LNCaP clone FGC (cell line): Measurements from ENCODE around the gene USP34.
A peak's percentile ranks its signal among the peaks of the same experiment; 100 is the strongest.

Experiments used
- DNase-seq: peaks from one replicate; pipeline ENCODE4 v3.0.0-alpha.2; 2011; ENCODE audit warnings: low read depth
- H3K4me3 ChIP-seq: 2 replicates; pipeline ENCODE4 v1.5.1; 2011; ENCODE audit warnings: mild to moderate bottlenecking, low read depth, low read length, control low read depth
- TF ChIP-seq, protein P1 (sequence below): IDR thresholded peaks from 2 replicates; pipeline ENCODE4 v1.5.1; 2012; ENCODE audit warnings: mild to moderate bottlenecking; ENCODE audit not compliant: control insufficient read depth, insufficient read depth; ENCODE audit errors: extremely low read depth

USP34 gene

DNA sequence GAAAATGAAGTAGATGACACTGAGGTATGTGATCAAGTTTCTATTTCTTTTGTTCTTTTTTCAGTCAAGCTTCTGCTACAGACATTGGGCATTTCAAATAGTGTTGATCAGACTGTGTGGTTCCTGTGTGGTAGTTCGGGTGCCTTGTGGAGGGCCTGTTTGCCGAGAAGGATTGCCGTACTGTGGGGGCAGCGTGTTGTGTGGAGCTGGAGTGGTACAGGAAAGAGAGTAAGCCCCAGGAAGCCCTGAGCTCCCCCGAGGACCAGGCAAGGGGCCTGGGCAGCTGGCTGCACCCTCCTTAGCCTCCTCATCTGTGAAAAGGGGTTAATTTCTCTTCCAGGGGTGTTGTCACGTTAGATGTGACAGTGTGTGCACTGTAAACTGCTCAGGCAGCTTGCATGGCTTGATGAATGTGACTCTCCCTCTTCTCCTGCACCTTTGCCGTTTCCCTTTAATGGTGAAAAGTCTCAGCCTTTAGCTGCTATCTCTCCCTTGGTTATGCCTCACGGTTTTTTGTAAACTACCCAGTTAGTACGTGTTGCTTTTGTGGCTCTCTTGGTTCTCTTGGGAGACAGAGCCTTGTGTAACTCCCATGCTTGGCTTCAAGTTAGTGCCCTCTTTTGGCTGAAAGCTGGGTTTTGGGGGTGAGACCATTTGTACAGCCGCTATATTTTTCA is 289.4 kb downstream of the USP34 start:
- H3K4me3 ChIP-seq = no peak overlapping the region
- TF ChIP-seq, protein P1, sequence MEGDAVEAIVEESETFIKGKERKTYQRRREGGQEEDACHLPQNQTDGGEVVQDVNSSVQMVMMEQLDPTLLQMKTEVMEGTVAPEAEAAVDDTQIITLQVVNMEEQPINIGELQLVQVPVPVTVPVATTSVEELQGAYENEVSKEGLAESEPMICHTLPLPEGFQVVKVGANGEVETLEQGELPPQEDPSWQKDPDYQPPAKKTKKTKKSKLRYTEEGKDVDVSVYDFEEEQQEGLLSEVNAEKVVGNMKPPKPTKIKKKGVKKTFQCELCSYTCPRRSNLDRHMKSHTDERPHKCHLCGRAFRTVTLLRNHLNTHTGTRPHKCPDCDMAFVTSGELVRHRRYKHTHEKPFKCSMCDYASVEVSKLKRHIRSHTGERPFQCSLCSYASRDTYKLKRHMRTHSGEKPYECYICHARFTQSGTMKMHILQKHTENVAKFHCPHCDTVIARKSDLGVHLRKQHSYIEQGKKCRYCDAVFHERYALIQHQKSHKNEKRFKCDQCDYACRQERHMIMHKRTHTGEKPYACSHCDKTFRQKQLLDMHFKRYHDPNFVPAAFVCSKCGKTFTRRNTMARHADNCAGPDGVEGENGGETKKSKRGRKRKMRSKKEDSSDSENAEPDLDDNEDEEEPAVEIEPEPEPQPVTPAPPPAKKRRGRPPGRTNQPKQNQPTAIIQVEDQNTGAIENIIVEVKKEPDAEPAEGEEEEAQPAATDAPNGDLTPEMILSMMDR = no peak
- DNase-seq = no peak

DNA sequence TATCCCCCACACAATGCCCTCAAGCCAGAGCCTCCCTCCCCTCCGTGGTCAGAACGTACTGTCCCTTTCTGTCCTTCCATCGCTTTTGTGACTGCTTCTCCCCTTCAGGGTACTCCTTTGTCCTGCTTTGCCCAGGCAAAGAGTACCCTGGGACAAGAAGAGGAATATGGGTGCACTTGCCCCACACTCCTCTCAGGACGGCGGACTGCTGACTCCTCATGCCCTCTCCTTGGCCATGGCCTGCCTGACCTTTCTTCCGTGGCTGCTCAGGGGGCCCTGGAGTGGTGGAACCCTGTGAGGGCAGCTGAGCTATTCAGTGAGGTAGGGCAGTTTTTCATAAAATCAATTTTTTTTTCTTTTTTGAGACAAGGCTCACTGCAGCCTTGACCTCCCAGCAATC is 290.2 kb downstream of the USP34 start:
- TF ChIP-seq, protein P1 = no peak
- no peak overlapping the region for H3K4me3 ChIP-seq

DNA sequence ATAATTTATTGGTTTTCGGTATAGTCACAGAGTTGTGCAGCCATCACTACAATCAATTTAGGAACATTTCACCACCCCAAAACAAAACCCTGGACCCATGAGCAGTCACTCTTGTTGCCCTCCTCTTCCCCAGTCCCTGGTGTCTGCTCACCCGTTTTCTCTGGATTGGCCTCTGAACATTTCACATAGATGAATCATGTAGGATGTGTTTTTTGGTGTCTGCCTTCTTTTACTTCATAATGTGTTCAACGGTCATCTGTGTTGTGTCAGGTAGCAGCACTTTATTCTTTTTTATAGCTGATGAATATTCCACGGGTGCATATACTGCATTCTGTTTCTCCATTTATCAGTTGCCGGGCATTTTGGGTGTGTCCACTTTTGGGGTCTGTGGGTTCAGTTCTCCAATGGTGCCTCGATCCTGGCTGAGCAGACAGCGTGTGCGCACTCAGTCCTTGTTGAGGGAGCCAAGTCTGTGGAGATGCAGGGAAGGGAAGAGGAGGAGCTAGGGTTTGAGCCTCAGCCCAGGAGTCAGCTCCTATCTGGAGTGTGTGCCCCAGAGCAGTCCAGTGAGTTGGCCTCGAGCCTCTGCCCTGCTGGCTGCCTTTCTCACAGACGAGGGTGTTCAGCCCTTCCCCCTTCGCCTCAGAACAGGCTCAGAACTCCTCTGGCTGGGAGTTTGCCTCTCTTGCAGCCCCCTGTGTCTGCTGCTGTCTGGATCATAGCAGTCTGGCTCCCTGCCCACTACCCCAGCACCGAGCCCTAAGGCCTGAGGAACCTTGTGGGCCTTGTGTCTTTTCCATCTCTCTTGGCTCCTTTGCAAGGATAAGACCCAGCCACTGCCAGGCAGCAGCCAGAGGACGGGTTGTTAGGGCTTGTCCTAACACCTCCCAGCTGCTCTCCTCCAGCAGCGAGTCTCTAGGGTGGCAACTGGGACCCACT is 290.9 kb downstream of the USP34 start:
- no peak overlapping the region for H3K4me3 ChIP-seq
- no peak for DNase-seq
- TF ChIP-seq, protein P1 = no peak

More for the DNA sequence above, 290.2 kb downstream of the USP34 start:
- no peak for DNase-seq

DNA sequence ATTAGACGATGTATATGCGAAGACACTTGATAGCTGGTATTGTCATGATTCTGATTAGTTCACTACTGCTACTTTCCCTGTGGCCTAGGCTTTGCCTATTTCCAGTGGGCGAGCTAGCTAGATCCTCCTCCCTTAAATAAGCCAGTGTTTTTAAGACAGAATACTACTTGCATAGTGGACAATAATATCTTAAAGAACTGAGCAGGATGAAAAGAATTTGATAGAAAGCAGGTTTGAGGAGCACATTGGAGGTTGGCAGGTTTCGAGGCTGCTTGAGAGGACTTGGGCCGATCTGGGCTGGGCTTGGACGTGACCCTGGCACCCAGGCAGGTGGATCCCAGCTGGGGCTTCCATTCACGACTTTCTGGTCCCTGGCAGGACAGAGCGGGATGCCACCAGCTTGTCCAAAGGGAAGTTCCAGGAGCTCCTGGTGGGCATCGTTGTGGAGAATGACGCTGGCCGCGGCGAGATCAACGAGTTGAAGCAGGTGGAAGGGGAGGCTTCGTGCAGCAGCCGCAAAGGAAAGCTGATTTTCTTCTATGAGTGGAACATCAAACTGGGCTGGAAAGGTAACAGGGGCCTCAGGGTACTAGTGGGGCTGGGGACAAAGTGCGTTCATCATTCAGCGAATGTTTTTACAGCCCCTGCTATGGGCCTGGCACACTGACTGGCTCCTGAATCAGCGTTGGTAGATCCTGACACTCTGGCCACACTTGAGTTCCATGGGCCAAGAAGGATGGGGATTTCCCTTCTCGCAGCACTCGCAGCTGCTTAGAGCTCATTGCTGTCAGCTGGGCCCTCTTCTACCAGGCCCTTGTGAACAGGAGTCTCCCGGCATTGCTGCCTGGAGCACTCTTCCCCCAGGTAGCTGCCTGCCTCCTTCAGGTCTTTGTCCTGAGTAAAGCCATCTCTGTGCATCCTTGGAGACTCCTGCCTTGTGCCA is 292.0 kb downstream of the USP34 start:
- TF ChIP-seq, protein P1 = no peak
- H3K4me3 ChIP-seq = no peak overlapping the region
- DNase-seq = no peak

DNA sequence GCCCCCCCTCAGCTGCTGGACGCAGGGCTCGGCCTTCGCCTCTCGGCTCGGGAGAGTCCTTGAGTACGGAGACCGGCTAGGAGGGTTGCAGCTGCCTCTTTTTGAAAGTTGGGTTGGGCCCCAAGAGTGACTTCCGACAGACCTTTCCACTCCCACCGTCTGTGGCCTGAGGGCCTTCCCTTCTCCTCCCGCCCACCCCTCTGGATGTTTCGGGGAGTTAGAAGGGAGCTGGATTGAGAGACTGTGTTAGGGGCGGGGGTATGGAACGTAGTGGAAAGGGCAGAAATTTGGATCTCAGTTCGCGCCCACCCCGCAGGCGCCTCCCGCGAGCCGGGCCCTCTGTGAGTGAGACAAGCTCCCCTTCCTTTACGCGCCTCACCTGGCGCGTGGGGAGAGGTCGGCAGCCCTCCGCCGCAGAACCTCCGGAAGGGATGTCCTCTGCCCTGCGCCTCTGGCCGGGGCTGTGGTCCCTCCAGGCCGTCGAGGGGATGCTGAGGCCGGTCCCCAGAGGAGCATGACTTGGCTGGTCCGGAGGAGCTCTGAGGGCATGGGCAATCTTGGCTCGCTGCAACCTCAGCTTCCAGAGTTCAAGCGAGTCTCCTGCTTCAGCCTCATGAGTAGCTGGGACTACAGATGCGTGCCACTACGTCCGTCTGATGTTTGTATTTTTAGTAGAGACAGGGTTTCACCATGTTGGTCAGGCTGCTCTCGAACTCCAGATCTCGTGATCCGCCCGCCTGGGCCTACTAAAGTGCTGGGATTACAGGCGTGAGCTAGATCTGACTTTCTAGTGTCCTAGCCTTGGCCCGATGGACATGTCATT is 292.9 kb downstream of the USP34 start:
- peak overlapping the region; percentile 61 for H3K4me3 ChIP-seq
- TF ChIP-seq, protein P1 = no peak
- no peak for DNase-seq
